ENCODE results near the gene VEGFA. TPM values are rescaled to one million over a fixed set of nuclear protein-coding genes. Genes with fewer than 3 reads are reported as not detected.

Gene VEGFA
- total and polyA plus RNA-seq, 2 of the 8 experiments (the other 6 are each of a cell fraction or from before 2014, with no cell fraction given): 42.2 to 58.5 TPM

GRCh38 chr6:43785220-43785752 lies 15.3 kb downstream of the VEGFA start:
- no peak overlapping the region for H3K56ac ChIP-seq (replicated peaks; ENCODE audit: insufficient read length, low read depth, low read length)
- H2BK15ac ChIP-seq (ENCODE audit: low read length): no peak overlapping the region
- no peak overlapping the region for H2BK12ac ChIP-seq (ENCODE audit: low read depth, low read length)
- FAIRE-seq (no peak), DNase-seq (ENCODE audit: low read depth in 1 of 2, low spot score in 2 of 2) (no peak)
- no peak overlapping the region for H3K4me3 ChIP-seq (ENCODE audit: extremely low read depth in 1 of 4, insufficient read depth in 2 of 4, low read depth in 3 of 4, low read length in 4 of 4)
- no peak overlapping the region for H2AK5ac ChIP-seq (ENCODE audit: low read depth, low read length)
- POLR2A ChIA-PET (ENCODE audit: partially characterized antibody): interaction anchor here (1.5 to 3.3 kb wide), 3 partner anchors 9 to 16 kb away, joined by 5 to 27 read pairs (median 18); partner anchors contain the start of gene VEGFA
- no peaks in the 10 kb centered on the region; the same call in 1 of the 2 replicates for H3K79me1 ChIP-seq (ENCODE audit: low read depth, low read length)
- no peak overlapping the region for H4K5ac ChIP-seq (ENCODE audit: insufficient read length, low read depth, low read length)
- H3K9ac ChIP-seq (replicated peaks in 1 of 4; ENCODE audit: extremely low read depth in 1 of 4, low read depth in 3 of 4, low read length in 3 of 4): no peak overlapping the region
- H3K79me2 ChIP-seq (ENCODE audit: control insufficient read depth in 1 of 2, insufficient read depth in 2 of 2, low read length in 2 of 2): no peaks in the 10 kb centered on the region
- H4K20me1 ChIP-seq (replicated peaks in 1 of 2; ENCODE audit: control insufficient read depth in 1 of 2, insufficient read depth in 2 of 2, low read length in 2 of 2): peaks cover 1 to 5% of the 10 kb centered on the region in 2 experiments
- CTCF ChIA-PET (ENCODE audit: partially characterized antibody): interaction anchor here (1.6 to 2.8 kb wide), 2 partner anchors 11 to 61 kb away, joined by 5 to 16 read pairs; no protein-coding TSS in a partner anchor
- H3K23me2 ChIP-seq (ENCODE audit: low read depth, low read length): no peaks in the 10 kb centered on the region
- no peak overlapping the region for H2BK20ac ChIP-seq (ENCODE audit: low read length)
- H2BK5ac ChIP-seq (ENCODE audit: low read depth, low read length): no peak overlapping the region
- H3K9me3 ChIP-seq (ENCODE audit: insufficient read depth in 2 of 2, low read depth in 1 of 2, low read length in 1 of 2): no peaks in the 10 kb centered on the region
- 91% methylated on average over 8 of the region's 14 CpGs; no CpG with 5 or more reads in 1 of the 2 experiments for WGBS, 2 experiments (ENCODE audit: extremely low coverage in 1 of 2, insufficient coverage in 1 of 2, insufficient read length in 1 of 2, insufficient replicate concordance in 2 of 2, low coverage in 1 of 2, low lambda C conversion rate in 2 of 2, missing lambda C conversion rate in 1 of 2)
- H3K14ac ChIP-seq (ENCODE audit: insufficient read length): no peak overlapping the region
- H3K23ac ChIP-seq (ENCODE audit: insufficient read length): no peak overlapping the region
- H3K18ac ChIP-seq (ENCODE audit: extremely low read depth, low read length): no peak overlapping the region
- no peak overlapping the region for H4K91ac ChIP-seq (replicated peaks; ENCODE audit: insufficient read length, low read length)
- H3K27ac ChIP-seq (ENCODE audit: low read depth, low read length): no peak overlapping the region
- no peak overlapping the region for H3K4ac ChIP-seq (replicated peaks; ENCODE audit: insufficient read length, low read depth, low read length)
- no peak overlapping the region for H3K4me2 ChIP-seq (ENCODE audit: insufficient read depth in 1 of 2, low read depth in 2 of 2, low read length in 2 of 2)
- no peaks in the 10 kb centered on the region for H3K4me1 ChIP-seq (replicated peaks in 1 of 4; ENCODE audit: control insufficient read depth in 3 of 4, insufficient read depth in 4 of 4, low read length in 3 of 4)
- no peak overlapping the region for H2BK120ac ChIP-seq (replicated peaks; ENCODE audit: low read depth, low read length)
- H3K27me3 ChIP-seq (replicated peaks in 1 of 4; ENCODE audit: control insufficient read depth in 3 of 4, extremely low read depth in 1 of 4, insufficient read depth in 3 of 4, low read length in 3 of 4): no peaks in the 10 kb centered on the region
- peaks cover 11 to 56% (median 39%) of the 10 kb centered on the region in 4 experiments for H3K36me3 ChIP-seq (ENCODE audit: control insufficient read depth in 2 of 4, insufficient read depth in 4 of 4, low read length in 3 of 4)
- no peak overlapping the region for H4K8ac ChIP-seq (ENCODE audit: extremely low read depth, insufficient read depth, low read length)
- no peak overlapping the region for H2AFZ ChIP-seq (ENCODE audit: low read length)
- no peak for TF ChIP-seq RNF2 (IDR thresholded peaks at IDR 0.05; ENCODE audit: borderline replicate concordance, low read depth, low read length, missing control alignments, poor library complexity, severe bottlenecking)
- no peak for TF ChIP-seq SRF (IDR thresholded peaks at IDR 0.05; ENCODE audit: low read depth, low read length)
- TF ChIP-seq EZH2 (IDR thresholded peaks at IDR 0.05; ENCODE audit: low read depth, low read length, severe bottlenecking): no peak
- TF ChIP-seq BCL11A (IDR thresholded peaks at IDR 0.05; ENCODE audit: low read depth in 2 of 2, low read length in 2 of 2): no peak
- TF ChIP-seq PHF8 (conservative IDR thresholded peaks at IDR 0.05; ENCODE audit: low read depth, low read length): no peak
- TF ChIP-seq TAF7 (optimal IDR thresholded peaks at IDR 0.05; ENCODE audit: borderline replicate concordance, low read depth, low read length): no peak
- TF ChIP-seq CHD1 (IDR thresholded peaks at IDR 0.05; ENCODE audit: low read depth, low read length): no peak
- no peak for TF ChIP-seq RFX5 (IDR thresholded peaks at IDR 0.05; ENCODE audit: borderline replicate concordance, low read depth, low read length)
- no peak for TF ChIP-seq ZNF274 (IDR thresholded peaks at IDR 0.05; ENCODE audit: borderline replicate concordance, extremely low read depth, low read length)
- no peak for TF ChIP-seq SP4 (IDR thresholded peaks at IDR 0.05; ENCODE audit: low read length)
- no peak for TF ChIP-seq SP2 (IDR thresholded peaks at IDR 0.05; ENCODE audit: low read length)
- TF ChIP-seq CHD2 (IDR thresholded peaks at IDR 0.05; ENCODE audit: low read length): no peak
- no peak for TF ChIP-seq KDM5A (IDR thresholded peaks at IDR 0.05; ENCODE audit: low read length)
- TF ChIP-seq TEAD4 (IDR thresholded peaks at IDR 0.05; ENCODE audit: low read depth, low read length): no peak
